Measurements from ENCODE around the gene C5AR2. TPM values are rescaled to one million over a fixed set of nuclear protein-coding genes. Genes with fewer than 3 reads are reported as not detected.
"Not testable (repeated sequence)": the region's sequence is repeated elsewhere in the genome, so short reads cannot be mapped to it uniquely, and the experiment has no call there.

The C5AR2 gene
- polyA plus RNA-seq, 1 of the 3 experiments (the other 2 are of a cell fraction) = not detected

DNA sequence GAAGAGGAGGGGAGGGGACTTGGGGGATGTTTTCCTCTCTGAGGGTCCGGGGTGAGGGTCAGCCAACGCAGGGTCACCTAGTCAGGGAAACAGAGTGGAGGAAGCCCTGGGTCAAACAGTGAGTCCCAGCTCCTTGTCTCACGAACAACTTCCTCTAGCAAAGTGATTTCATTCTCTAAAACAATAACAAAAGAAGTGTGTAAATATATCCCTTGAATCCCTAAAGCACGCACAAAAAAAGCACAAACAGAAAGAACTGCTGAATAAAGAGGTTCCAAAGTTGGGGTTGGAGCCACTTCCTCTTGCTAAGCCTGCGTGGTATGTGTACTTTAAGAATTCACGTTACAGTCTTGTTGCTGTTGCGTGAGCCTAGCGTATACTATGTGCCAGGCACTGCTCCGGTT lies 1.5 kb upstream of the C5AR2 start:
- CTCF ChIA-PET = interaction anchor here (1.3 to 1.9 kb wide), 3 partner anchors 14 to 18 kb away, joined by 3 to 7 read pairs (median 3); partner anchors contain the start of gene DHX34
- no peak overlapping the region for H3K9ac ChIP-seq

DNA sequence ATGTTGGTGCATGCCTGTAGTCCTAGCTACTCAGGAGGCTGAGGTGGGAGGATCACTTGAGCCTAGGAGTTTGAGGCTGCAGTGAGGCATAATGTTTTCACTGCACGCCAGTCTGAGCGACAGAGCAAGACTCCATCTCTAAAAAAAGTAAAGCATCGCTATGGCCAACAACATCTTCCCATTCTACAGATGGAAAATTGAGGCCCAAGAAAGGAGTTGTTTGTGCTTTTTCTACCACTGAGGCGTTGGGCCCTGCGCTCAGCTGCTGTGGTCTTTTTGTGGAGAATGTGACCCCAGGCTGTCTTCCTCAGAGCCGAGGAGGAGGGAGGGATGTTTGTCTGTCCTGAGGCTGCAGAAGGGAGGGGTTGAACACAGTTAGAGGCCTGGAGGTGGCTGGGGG lies 485 bp upstream of the C5AR2 start:
- Histone ChIP-seq H3K4me2 (no peak overlapping the region), H3K4me1 (ENCODE audit: control insufficient read depth in 1 of 2, insufficient read depth in 2 of 2, low read depth in 1 of 2, low read length in 1 of 2) (no peaks in the 10 kb centered on the region; a peak in 1 of 4 replicates), H3K9me2 (no peaks in the 10 kb centered on the region), H3K4me3 (ENCODE audit: low read depth in 2 of 2, low read length in 1 of 2) (no peak overlapping the region), H3K9ac (no peak overlapping the region), H4K20me1 (ENCODE audit: insufficient read depth) (no peaks in the 10 kb centered on the region), H3K36me3 (replicated peaks in 1 of 2; ENCODE audit: control insufficient read depth in 1 of 2, insufficient read depth in 2 of 2, low read length in 1 of 2) (no peaks in the 10 kb centered on the region), H3K9me3 (no peaks in the 10 kb centered on the region), H3F3A (replicated peaks; ENCODE audit: insufficient read depth) (no peaks in the 10 kb centered on the region), H2AFZ (ENCODE audit: low read depth) (no peak overlapping the region), H3K79me2 (ENCODE audit: insufficient read depth) (no peaks in the 10 kb centered on the region), H3K27ac (ENCODE audit: low read depth in 2 of 2, low read length in 1 of 2) (no peak overlapping the region), H3K27me3 (ENCODE audit: insufficient read depth) (no peaks in the 10 kb centered on the region; the same call in 1 of the 2 replicates)
- no peak for TF ChIP-seq YY1 (IDR thresholded peaks at IDR 0.05; ENCODE audit: low read depth)
- no peak for DNase-seq
- POLR2A ChIA-PET = no interaction called here
- CTCF ChIA-PET = interaction anchor here (1.2 to 1.9 kb wide), 4 partner anchors 17 to 289 kb away, joined by 3 to 7 read pairs (median 3); partner anchors contain the start of gene DHX34
- WGBS (ENCODE audit: low lambda C conversion rate) = 75% methylated on average over 6 of the region's 6 CpGs

More for the DNA sequence above, 1.5 kb upstream of the C5AR2 start:
- no peaks in the 10 kb centered on the region for H3K9me3 ChIP-seq
- H3F3A ChIP-seq (replicated peaks; ENCODE audit: insufficient read depth) = no peaks in the 10 kb centered on the region
- DNase-seq = no peak
- H3K36me3 ChIP-seq (replicated peaks in 1 of 2; ENCODE audit: control insufficient read depth in 1 of 2, insufficient read depth in 2 of 2, low read length in 1 of 2) = no peaks in the 10 kb centered on the region
- whole genome bisulfite sequencing (ENCODE audit: low lambda C conversion rate) = 73% methylated on average over 9 of the region's 9 CpGs
- H3K27ac ChIP-seq (ENCODE audit: low read depth in 2 of 2, low read length in 1 of 2) = no peak overlapping the region
- no peak overlapping the region for H3K4me3 ChIP-seq (ENCODE audit: low read depth in 2 of 2, low read length in 1 of 2)
- no peaks in the 10 kb centered on the region for H3K79me2 ChIP-seq (ENCODE audit: insufficient read depth)
- H4K20me1 ChIP-seq (ENCODE audit: insufficient read depth) = no peaks in the 10 kb centered on the region
- POLR2A ChIA-PET = no interaction called here
- H3K4me1 ChIP-seq (ENCODE audit: control insufficient read depth in 1 of 2, insufficient read depth in 2 of 2, low read depth in 1 of 2, low read length in 1 of 2) = no peaks in the 10 kb centered on the region; a peak in 1 of 4 replicates
- TF ChIP-seq NFIC (IDR thresholded peaks at IDR 0.05; ENCODE audit: borderline replicate concordance) (no peak), RXRA (IDR thresholded peaks at IDR 0.05; ENCODE audit: borderline replicate concordance, low read depth) (no peak), GATA2 (CRISPR knock-in tag; IDR thresholded peaks at IDR 0.05) (no peak), FOXM1 (IDR thresholded peaks at IDR 0.05; ENCODE audit: low read depth) (no peak), SMC3 (IDR thresholded peaks at IDR 0.05; ENCODE audit: low read depth, low read length) (no peak)
- TF ChIP-seq, protein P1, sequence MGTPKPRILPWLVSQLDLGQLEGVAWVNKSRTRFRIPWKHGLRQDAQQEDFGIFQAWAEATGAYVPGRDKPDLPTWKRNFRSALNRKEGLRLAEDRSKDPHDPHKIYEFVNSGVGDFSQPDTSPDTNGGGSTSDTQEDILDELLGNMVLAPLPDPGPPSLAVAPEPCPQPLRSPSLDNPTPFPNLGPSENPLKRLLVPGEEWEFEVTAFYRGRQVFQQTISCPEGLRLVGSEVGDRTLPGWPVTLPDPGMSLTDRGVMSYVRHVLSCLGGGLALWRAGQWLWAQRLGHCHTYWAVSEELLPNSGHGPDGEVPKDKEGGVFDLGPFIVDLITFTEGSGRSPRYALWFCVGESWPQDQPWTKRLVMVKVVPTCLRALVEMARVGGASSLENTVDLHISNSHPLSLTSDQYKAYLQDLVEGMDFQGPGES (IDR thresholded peaks at IDR 0.05; ENCODE audit: low read depth, low read length) = no peak
- no peak overlapping the region for H3K4me2 ChIP-seq
- no peaks in the 10 kb centered on the region; the same call in 1 of the 2 replicates for H3K27me3 ChIP-seq (ENCODE audit: insufficient read depth)
- no peak overlapping the region for H2AFZ ChIP-seq (ENCODE audit: low read depth)
- no peaks in the 10 kb centered on the region for H3K9me2 ChIP-seq

DNA sequence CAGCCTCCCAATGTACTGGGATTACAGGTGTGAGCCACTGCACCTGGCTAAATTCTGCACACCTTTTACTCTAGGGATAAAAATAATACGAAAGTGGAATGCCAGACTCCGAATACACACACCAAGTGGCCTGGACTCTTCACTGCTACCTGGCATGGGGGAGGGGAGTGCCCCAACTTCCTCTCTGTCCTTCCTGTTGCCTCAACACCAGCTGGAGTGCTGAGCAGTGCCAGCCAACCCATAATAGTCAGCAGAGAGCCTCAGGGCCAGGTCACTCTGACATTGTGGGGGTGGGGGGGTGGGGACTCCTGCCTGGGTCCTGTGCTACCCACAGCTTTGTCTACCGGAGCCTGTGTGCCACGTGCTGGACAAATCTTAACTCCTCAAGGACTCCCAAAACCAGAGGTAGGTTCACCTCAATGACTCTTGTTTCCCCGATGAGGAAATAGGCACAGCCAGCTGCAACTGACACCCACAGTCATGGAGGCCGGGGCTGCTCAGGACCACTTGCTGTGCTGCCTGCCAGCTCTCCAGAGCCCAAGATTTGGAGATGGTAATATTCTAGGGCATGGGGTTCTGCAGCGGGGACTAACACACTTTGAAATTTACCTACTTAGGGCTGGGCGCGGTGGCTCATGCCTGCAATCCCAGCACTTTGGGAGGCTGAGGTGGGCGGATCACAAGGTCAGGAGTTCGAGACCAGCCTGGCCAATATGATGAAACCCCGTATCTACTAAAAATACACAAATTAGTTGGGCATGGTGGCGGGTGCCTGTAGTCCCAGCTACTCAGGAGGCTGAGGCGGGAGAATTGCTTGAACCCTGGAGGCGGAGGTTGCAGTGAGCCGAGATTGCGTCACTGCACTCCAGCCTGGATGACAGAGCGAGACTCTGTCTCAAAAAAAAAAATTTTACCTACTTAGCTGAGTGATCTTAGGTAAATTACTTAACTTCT lies 5.1 kb downstream of the C5AR2 start:
- WGBS (ENCODE audit: low lambda C conversion rate) = 88% methylated on average over 18 of the region's 18 CpGs
- POLR2A ChIA-PET; H3K36me3 ChIP-seq (replicated peaks in 1 of 2; ENCODE audit: control insufficient read depth in 1 of 2, insufficient read depth in 2 of 2, low read length in 1 of 2); H3K9me2 ChIP-seq; H3K27me3 ChIP-seq (ENCODE audit: insufficient read depth); H3K9ac ChIP-seq; H3K4me2 ChIP-seq; H3K4me3 ChIP-seq (ENCODE audit: low read depth in 2 of 2, low read length in 1 of 2); H3K9me3 ChIP-seq; H4K20me1 ChIP-seq (ENCODE audit: insufficient read depth); H3K79me2 ChIP-seq (ENCODE audit: insufficient read depth); H2AFZ ChIP-seq (ENCODE audit: low read depth); H3K27ac ChIP-seq (ENCODE audit: low read depth in 2 of 2, low read length in 1 of 2); H3K4me1 ChIP-seq (ENCODE audit: control insufficient read depth in 1 of 2, insufficient read depth in 2 of 2, low read depth in 1 of 2, low read length in 1 of 2); H3F3A ChIP-seq (replicated peaks; ENCODE audit: insufficient read depth); DNase-seq: not testable (repeated sequence)
- CTCF ChIA-PET = interaction anchor here (0.9 to 1.6 kb wide), 2 partner anchors 12 to 14 kb away, joined by 5 to 12 read pairs; partner anchors contain the start of gene DHX34

Data from SK-N-SH (cell line).